IPS DF 6.9 (cell line): Measurements from ENCODE around the gene EPB41L3.

ENCODE experiments used
- DNase-seq: peaks from one replicate; pipeline ENCODE4 v3.0.0-alpha.2; 2013; ENCODE audit warnings: low read depth, low spot score
- H3K27ac ChIP-seq: one replicate; pipeline ENCODE4 v1.5.1; 2013; ENCODE audit warnings: low read length, control low read depth
- H3K27me3 ChIP-seq: 2 replicates; pipeline ENCODE4 v1.6.1; 2013; ENCODE audit warnings: mild to moderate bottlenecking, low read length; ENCODE audit not compliant: control insufficient read depth, insufficient read depth
- H3K36me3 ChIP-seq: 2 replicates; pipeline ENCODE4 v1.6.1; 2013; ENCODE audit warnings: low read length; ENCODE audit not compliant: control insufficient read depth, insufficient read depth
- H3K4me1 ChIP-seq: 2 replicates; pipeline ENCODE4 v1.6.1; 2013; ENCODE audit warnings: low read length; ENCODE audit not compliant: control insufficient read depth, insufficient read depth
- H3K4me3 ChIP-seq: 2 replicates; pipeline ENCODE4 v1.5.1; 2013; ENCODE audit warnings: mild to moderate bottlenecking, low read length
- H3K9me3 ChIP-seq: 2 replicates; pipeline ENCODE4 v1.6.1; 2013; ENCODE audit warnings: low read length, inconsistent platforms; ENCODE audit not compliant: control insufficient read depth, insufficient read depth
- WGBS: extraction: QIAGEN DNeasy Blood & Tissue Kit; methylation state at CpG from one replicate; pipeline ENCODE4 v1.1.7; 2013; ENCODE audit warnings: mixed read lengths, missing lambda C conversion rate; ENCODE audit not compliant: insufficient read length, insufficient coverage; 5-methylcytosine and 5-hydroxymethylcytosine counted together

Gene EPB41L3

DNA sequence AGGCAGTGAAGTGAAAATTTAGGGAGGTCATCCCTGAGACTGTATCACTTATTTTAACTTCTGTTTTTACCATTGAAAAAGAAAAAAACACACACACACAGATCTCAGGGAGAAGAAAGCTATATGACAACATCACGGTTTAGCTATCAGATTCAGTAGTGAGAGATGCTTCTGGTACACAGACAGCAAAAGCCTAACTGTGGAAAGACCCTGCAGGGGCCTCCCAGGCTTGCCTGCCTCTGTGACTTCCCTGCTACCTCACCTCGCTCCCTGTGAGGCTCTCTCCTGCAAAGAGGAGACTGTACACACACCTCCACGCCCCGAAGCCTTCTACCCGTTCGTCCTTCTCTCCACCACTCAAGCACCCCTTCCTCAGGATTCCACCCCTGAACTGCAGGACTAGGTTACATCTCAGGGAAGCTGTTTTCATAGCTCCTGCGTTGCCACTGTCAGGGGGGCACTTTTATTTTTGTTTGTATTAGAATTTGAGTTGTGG lies 86.3 kb downstream of the EPB41L3 start:
- no peak for DNase-seq
- Histone ChIP-seq H3K4me1 (0 out of 2 replicates have a peak, but pooled peaks cover 2% of the 10 kb centered on the region), H3K4me3 (no peak overlapping the region), H3K27ac (no peak overlapping the region), H3K9me3 (no peaks in the 10 kb centered on the region), H3K27me3 (peaks cover 1% of the 10 kb centered on the region; the same call in 1 of the 2 replicates), H3K36me3 (no peaks in the 10 kb centered on the region)
- no CpG with 5 or more reads among the region's 7 CpGs for WGBS

- Histone ChIP-seq H3K36me3 (no peaks in the 10 kb centered on the region), H3K27me3 (peaks cover 1% of the 10 kb centered on the region; the same call in 1 of the 2 replicates), H3K27ac (no peak overlapping the region), H3K4me1 (0 out of 2 replicates have a peak, but pooled peaks cover 2% of the 10 kb centered on the region), H3K4me3 (no peak overlapping the region), H3K9me3 (no peaks in the 10 kb centered on the region)
- DNase-seq = no peak
- WGBS = no CpG with 5 or more reads among the region's 15 CpGs
Measured at GRCh38 chr18:5456577-5457461, 87.0 kb downstream of the EPB41L3 start.

DNA sequence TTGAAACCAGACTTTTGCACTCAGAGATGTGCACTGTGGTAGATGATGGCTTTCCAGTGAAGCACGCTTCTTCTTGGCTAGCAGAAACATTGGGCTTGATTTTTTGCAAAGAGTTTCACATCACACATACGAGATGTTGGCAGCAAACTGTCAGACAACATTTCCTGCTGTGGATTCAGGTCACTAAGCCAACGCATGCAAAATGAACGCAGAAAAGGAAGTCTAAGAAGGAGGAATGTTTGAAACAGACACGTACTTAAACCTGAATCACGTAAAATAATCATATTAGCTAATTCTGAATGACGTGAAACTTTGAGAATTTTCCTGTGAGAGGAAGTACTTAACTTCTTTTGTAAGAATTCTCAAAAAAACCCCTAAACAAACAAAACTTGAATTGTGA lies 88.1 kb downstream of the EPB41L3 start:
- no peak overlapping the region for H3K27ac ChIP-seq
- no peak overlapping the region for H3K4me3 ChIP-seq
- no peaks in the 10 kb centered on the region for H3K36me3 ChIP-seq
- peaks cover 1% of the 10 kb centered on the region; the same call in 1 of the 2 replicates for H3K27me3 ChIP-seq
- 0 out of 2 replicates have a peak, but pooled peaks cover 2% of the 10 kb centered on the region for H3K4me1 ChIP-seq
- H3K9me3 ChIP-seq = no peaks in the 10 kb centered on the region
- WGBS = no CpG with 5 or more reads among the region's 7 CpGs
- no peak for DNase-seq

GRCh38 chr18:5452943-5453443 lies 90.8 kb downstream of the EPB41L3 start:
- H3K4me1 ChIP-seq = 0 out of 2 replicates have a peak, but pooled peaks cover 2% of the 10 kb centered on the region
- H3K4me3 ChIP-seq = no peak overlapping the region
- no peaks in the 10 kb centered on the region for H3K36me3 ChIP-seq
- no peaks in the 10 kb centered on the region for H3K9me3 ChIP-seq
- no peak for DNase-seq
- peaks cover 1% of the 10 kb centered on the region; the same call in 1 of the 2 replicates for H3K27me3 ChIP-seq
- H3K27ac ChIP-seq = no peak overlapping the region
- no CpG with 5 or more reads among the region's 2 CpGs for WGBS

GRCh38 chr18:5451871-5452270 lies 91.9 kb downstream of the EPB41L3 start:
- H3K27ac ChIP-seq = no peak overlapping the region
- no peak for DNase-seq
- 0 out of 2 replicates have a peak, but pooled peaks cover 2% of the 10 kb centered on the region for H3K4me1 ChIP-seq
- H3K36me3 ChIP-seq = no peaks in the 10 kb centered on the region
- H3K9me3 ChIP-seq = no peaks in the 10 kb centered on the region
- H3K4me3 ChIP-seq = no peak overlapping the region
- peaks cover 1% of the 10 kb centered on the region; the same call in 1 of the 2 replicates for H3K27me3 ChIP-seq
- WGBS = no CpG with 5 or more reads among the region's 9 CpGs

GRCh38 chr18:5451150-5451549 lies 92.6 kb downstream of the EPB41L3 start:
- Histone ChIP-seq H3K36me3 (no peaks in the 10 kb centered on the region), H3K9me3 (no peaks in the 10 kb centered on the region), H3K27me3 (peaks cover 1% of the 10 kb centered on the region; the same call in 1 of the 2 replicates), H3K4me3 (no peak overlapping the region), H3K27ac (no peak overlapping the region), H3K4me1 (no peaks in the 10 kb centered on the region)
- DNase-seq = no peak

- Histone ChIP-seq H3K4me1 (no peaks in the 10 kb centered on the region), H3K9me3 (no peaks in the 10 kb centered on the region), H3K4me3 (no peak overlapping the region), H3K27ac (no peak overlapping the region), H3K27me3 (peaks cover 1% of the 10 kb centered on the region; the same call in 1 of the 2 replicates), H3K36me3 (no peaks in the 10 kb centered on the region)
- WGBS = no CpG with 5 or more reads among the region's 4 CpGs
- no peak for DNase-seq
Measured at GRCh38 chr18:5449858-5450509, 93.8 kb downstream of the EPB41L3 start.

DNA sequence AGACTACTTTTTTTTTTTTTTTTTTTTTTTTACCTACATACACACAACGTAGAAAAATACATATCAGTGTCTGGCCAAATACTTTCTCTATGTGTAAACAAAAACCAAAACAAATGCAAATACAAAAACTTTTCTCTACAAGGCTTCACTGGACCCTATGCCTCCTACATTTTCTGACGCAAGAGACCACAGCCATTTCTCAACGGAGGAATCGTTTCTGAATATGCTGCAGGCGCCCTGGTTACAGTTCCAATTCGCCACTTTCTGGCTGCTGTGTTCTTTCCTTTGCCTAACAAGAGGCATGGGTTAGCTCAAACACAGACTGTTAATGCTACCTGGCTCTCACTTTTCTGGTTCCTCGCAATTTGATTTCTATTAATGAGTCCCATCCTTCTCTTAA lies 96.4 kb downstream of the EPB41L3 start:
- Histone ChIP-seq H3K9me3 (no peaks in the 10 kb centered on the region), H3K36me3 (no peaks in the 10 kb centered on the region), H3K27me3 (no peaks in the 10 kb centered on the region), H3K4me1 (no peaks in the 10 kb centered on the region), H3K4me3 (no peak overlapping the region), H3K27ac (no peak overlapping the region)
- WGBS = 100% methylated on average over 1 of the region's 7 CpGs
- no peak for DNase-seq

DNA sequence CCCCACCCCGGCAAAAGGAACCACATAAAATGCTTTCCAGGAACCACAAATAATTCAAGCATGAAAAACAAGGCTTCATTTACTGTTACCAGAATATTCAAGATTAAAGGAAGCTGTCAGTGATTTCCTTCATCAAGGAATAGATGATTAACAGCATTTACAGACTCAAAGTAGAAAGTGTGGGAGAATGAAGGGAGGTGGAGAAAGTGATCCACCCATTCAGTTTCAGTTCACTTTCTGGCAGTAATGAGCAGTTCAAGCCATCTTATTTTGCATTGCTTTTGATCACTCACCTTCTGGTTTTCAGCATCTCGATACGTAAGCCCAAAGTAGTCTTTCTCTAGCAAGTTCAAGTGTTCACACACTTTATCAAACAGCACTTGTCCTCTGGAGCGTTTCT lies 99.0 kb downstream of the EPB41L3 start:
- WGBS = no CpG with 5 or more reads among the region's 4 CpGs
- Histone ChIP-seq H3K36me3 (no peaks in the 10 kb centered on the region), H3K27ac (no peak overlapping the region), H3K4me3 (no peak overlapping the region), H3K4me1 (no peaks in the 10 kb centered on the region), H3K9me3 (no peaks in the 10 kb centered on the region), H3K27me3 (no peaks in the 10 kb centered on the region)
- no peak for DNase-seq

DNA sequence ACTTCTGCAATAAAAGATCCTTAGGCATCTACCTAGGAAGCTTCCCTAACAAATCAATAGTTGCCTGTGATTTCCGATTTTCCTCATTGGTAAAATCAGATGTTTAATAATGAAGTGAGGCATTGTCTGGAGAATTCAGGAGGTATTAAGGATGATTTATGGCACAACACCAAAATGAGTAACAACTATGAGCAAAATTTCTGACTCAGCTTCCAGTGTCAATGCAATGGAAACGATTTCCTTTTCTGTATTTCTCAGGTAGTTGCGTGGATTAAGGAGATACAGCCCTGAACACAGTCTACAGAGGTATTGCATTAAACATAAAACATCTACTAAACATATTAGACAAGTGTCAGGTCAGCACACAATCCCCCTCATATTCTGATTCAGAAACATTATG lies 99.5 kb downstream of the EPB41L3 start:
- no CpG with 5 or more reads among the region's 3 CpGs for WGBS
- H3K27ac ChIP-seq = no peak overlapping the region
- no peak for DNase-seq

More for the DNA sequence above, 99.5 kb downstream of the EPB41L3 start:
- H3K4me3 ChIP-seq = no peak overlapping the region
- H3K36me3 ChIP-seq = no peaks in the 10 kb centered on the region
- H3K9me3 ChIP-seq = no peaks in the 10 kb centered on the region
- no peaks in the 10 kb centered on the region for H3K4me1 ChIP-seq
- H3K27me3 ChIP-seq = no peaks in the 10 kb centered on the region
